ENCODE data around the gene MCRS1. TPM values are rescaled to one million over a fixed set of nuclear protein-coding genes. Genes with fewer than 3 reads are reported as not detected.

The MCRS1 gene
- total RNA-seq, 1 donor from 2014 or later, result 103 TPM

GRCh38 chr12:49542592-49543160, 25.3 kb downstream of the MCRS1 start:
- Mint-ChIP-seq H3K9me3 (ENCODE audit: unreplicated experiment) (peaks cover 6% of the 10 kb centered on the region), H3K27ac (ENCODE audit: unreplicated experiment) (no peak overlapping the region), H3K4me1 (ENCODE audit: low read depth, unreplicated experiment) (peaks cover 23% of the 10 kb centered on the region), H3K4me3 (ENCODE audit: unreplicated experiment) (no peak overlapping the region), H3K36me3 (ENCODE audit: unreplicated experiment) (no peaks in the 10 kb centered on the region), H3K27me3 (ENCODE audit: unreplicated experiment) (peaks cover 21% of the 10 kb centered on the region)
- no peak for TF ChIP-seq CTCF (IDR thresholded peaks at IDR 0.05; ENCODE audit: partially characterized antibody, unreplicated experiment)
- DNase-seq, result no peak

- H3K4me1 Mint-ChIP-seq (ENCODE audit: low read depth, unreplicated experiment), result peaks cover 23% of the 10 kb centered on the region
- no peak overlapping the region for H3K4me3 Mint-ChIP-seq (ENCODE audit: unreplicated experiment)
- no peak overlapping the region for H3K27ac Mint-ChIP-seq (ENCODE audit: unreplicated experiment)
- no peak for TF ChIP-seq CTCF (IDR thresholded peaks at IDR 0.05; ENCODE audit: partially characterized antibody, unreplicated experiment)
- peaks cover 18% of the 10 kb centered on the region for H3K27me3 Mint-ChIP-seq (ENCODE audit: unreplicated experiment)
- H3K36me3 Mint-ChIP-seq (ENCODE audit: unreplicated experiment), result no peaks in the 10 kb centered on the region
- H3K9me3 Mint-ChIP-seq (ENCODE audit: unreplicated experiment), result peaks cover 6% of the 10 kb centered on the region
- DNase-seq, result no peak
Measured at GRCh38 chr12:49541911-49542505, 25.9 kb downstream of the MCRS1 start.

GRCh38 chr12:49541140-49541861, 26.6 kb downstream of the MCRS1 start:
- Mint-ChIP-seq H3K9me3 (ENCODE audit: unreplicated experiment) (peaks cover 6% of the 10 kb centered on the region), H3K4me1 (ENCODE audit: low read depth, unreplicated experiment) (peaks cover 23% of the 10 kb centered on the region), H3K36me3 (ENCODE audit: unreplicated experiment) (no peaks in the 10 kb centered on the region), H3K27me3 (ENCODE audit: unreplicated experiment) (peaks cover 16% of the 10 kb centered on the region), H3K27ac (ENCODE audit: unreplicated experiment) (no peak overlapping the region), H3K4me3 (ENCODE audit: unreplicated experiment) (no peak overlapping the region)
- no peak for TF ChIP-seq CTCF (IDR thresholded peaks at IDR 0.05; ENCODE audit: partially characterized antibody, unreplicated experiment)
- no peak for DNase-seq

GRCh38 chr12:49540229-49541139, 27.5 kb downstream of the MCRS1 start:
- Mint-ChIP-seq H3K27me3 (ENCODE audit: unreplicated experiment) (peaks cover 17% of the 10 kb centered on the region), H3K36me3 (ENCODE audit: unreplicated experiment) (no peaks in the 10 kb centered on the region), H3K4me3 (ENCODE audit: unreplicated experiment) (peak overlapping the region; percentile 67)

More at GRCh38 chr12:49540229-49541139, 27.5 kb downstream of the MCRS1 start:
- no peak overlapping the region for H3K27ac Mint-ChIP-seq (ENCODE audit: unreplicated experiment)
- H3K9me3 Mint-ChIP-seq (ENCODE audit: unreplicated experiment), result peaks cover 4% of the 10 kb centered on the region
- no peak for TF ChIP-seq CTCF (IDR thresholded peaks at IDR 0.05; ENCODE audit: partially characterized antibody, unreplicated experiment)
- H3K4me1 Mint-ChIP-seq (ENCODE audit: low read depth, unreplicated experiment), result peaks cover 23% of the 10 kb centered on the region
- no peak for DNase-seq

Measured in glutamatergic neuron (in vitro differentiated cells).